GM12874 (cell line): ENCODE measurements around the gene AOPEP.

ENCODE experiments used
- TF ChIP-seq, protein P1 (sequence below): IDR thresholded peaks from 2 replicates; pipeline ENCODE4 v1.5.1; 2011; ENCODE audit warnings: low read depth, mild to moderate bottlenecking, control low read depth, low read length, moderate library complexity; ENCODE audit not compliant: insufficient read depth

AOPEP gene

DNA sequence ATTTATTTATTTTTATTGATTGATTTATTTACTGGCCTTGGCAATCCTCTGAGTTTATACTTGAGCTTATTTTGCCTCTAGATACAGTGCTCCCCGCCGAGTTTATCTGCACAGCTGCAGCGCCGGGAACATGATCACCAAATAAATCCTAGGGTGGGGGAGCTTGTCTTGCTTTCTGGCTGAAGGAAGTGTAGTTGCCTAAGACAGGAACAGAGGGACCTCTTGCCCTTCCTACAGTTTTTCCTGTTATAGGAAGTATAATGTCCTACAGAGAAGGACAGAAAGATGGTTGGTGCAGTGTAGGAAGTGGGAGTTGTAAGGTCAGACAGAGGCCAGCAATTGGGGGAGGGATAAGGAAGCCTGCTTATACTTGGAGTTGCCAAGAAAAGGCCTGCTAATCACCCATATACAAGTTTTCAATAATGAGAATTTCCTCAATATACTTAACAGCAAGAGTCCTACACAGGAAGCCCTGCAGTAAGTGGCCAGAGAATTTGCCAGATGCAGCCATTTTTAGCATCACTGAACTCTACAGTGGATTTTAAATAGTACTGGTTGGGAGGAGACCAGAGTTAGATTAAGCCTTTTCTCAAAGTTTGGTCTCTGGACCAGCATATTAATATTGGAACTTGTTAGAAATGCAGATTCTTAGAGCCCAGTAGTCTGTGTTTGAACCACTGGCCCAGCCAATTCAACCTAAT is 7.7 kb downstream of the AOPEP start:
- TF ChIP-seq, protein P1, sequence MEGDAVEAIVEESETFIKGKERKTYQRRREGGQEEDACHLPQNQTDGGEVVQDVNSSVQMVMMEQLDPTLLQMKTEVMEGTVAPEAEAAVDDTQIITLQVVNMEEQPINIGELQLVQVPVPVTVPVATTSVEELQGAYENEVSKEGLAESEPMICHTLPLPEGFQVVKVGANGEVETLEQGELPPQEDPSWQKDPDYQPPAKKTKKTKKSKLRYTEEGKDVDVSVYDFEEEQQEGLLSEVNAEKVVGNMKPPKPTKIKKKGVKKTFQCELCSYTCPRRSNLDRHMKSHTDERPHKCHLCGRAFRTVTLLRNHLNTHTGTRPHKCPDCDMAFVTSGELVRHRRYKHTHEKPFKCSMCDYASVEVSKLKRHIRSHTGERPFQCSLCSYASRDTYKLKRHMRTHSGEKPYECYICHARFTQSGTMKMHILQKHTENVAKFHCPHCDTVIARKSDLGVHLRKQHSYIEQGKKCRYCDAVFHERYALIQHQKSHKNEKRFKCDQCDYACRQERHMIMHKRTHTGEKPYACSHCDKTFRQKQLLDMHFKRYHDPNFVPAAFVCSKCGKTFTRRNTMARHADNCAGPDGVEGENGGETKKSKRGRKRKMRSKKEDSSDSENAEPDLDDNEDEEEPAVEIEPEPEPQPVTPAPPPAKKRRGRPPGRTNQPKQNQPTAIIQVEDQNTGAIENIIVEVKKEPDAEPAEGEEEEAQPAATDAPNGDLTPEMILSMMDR = no peak

DNA sequence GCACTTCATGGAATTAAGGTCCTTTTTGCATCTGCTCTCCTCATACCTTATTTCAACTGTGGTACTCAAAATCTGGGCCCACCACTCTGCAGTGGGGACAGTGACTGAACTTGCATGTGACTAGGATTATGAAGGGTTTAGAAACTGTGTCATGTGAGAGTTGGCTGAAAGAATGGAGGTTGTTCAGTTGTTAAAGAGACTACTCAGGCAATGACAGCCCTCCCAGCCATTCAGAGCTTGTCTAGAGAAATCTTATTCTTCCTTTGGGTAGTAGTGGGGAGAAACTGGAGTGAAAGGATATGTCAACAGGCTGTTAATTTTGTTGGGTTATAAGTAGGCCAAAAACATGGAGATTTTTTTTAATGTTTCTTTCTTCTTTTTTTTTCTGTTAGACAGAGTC is 10.3 kb downstream of the AOPEP start:
- TF ChIP-seq, protein P1 = no peak

DNA sequence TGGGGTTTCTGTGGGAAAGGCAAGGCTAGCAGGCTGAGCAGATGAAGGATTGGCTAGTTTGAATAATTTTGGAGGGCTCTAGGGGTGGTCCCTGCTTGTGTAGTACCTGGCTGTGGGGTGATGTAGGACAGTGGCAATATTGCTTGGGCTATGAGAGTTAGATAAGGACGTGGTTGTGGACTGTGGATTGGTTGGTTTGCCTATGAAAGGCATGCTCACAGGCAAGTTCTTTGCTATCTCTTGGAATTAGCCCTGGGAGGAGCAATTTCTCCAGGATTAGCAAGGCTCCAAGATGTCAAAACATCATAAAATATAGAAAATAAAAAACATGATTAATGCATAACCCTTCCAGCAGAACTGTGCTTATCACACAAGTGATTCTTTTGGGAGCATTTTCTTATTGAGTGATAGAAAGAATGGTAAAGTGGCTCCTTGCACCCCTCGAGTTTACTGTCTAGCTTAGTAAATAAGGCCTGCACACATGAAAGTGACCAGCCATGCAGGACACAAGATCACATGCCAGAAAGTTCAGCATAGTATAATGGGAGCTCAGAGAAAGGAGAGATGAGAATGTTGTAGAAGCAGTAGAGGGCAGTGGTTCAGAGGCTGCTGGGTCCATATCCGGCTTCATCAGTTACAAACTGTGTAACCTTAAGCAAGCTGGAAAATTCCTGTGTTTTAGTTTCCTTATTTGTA is 13.8 kb downstream of the AOPEP start:
- TF ChIP-seq, protein P1 = no peak

DNA sequence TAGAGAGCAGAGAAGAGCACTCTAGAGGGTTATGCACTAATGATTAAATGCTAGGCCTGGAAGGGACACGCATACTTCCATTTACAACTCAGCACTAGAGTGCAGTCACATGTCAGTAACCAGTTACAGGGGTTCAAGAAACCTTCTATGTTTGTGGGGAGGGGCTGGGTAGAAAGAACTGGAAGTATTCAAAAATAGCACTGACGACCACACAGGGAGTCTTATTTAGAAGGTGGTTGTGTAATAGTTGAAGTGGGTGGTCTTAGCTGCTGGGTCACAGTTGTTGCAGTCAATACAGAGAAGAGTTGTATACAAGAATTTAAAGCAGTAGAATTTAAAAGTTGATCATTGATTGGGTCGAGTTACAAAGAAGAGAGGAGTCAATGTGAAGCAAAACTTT is 15.4 kb downstream of the AOPEP start:
- TF ChIP-seq, protein P1 = no peak

DNA sequence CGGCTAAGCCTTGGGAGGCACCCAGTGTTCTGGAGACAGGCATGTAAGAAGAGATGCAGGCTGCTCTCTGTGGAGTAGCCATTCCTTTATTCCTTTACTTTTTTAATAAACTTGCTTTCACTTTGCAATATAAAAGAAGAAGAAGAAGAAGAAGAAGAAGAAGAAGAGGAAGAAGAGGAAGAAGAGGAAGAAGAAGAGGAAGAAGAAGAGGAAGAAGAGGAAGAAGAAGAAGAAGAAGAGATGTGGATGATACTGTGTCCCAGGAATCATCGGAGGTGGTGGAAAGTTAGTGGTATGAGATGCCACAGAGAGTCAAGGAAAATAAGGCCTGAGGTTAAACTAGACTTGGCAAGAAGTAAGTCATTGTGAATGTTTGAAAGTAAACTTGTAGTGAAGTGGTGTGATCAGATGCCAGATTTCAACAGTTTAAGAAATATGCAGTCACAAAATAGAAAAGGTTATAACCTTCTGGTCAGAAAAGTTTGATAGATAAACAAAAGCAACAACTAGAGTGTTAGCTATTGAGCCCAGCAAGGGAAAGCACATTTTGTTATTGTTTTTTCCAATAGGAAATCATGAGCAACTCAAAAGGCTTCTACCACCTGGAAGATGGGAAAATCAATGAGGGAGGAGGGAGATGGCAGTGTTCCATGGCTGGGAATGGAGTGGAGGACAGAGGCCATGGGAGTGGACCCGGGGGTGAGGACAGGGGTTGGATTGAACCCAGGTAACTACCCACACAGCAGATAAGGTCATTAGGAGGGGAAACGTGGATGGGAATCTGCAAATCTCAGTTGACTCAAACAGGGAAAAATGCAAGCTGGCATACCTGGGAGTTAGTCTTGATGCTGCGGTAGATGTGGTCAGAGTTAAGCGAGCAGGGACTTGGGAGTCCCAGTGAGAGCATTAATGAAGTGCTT is 16.8 kb downstream of the AOPEP start:
- TF ChIP-seq, protein P1 = no peak

DNA sequence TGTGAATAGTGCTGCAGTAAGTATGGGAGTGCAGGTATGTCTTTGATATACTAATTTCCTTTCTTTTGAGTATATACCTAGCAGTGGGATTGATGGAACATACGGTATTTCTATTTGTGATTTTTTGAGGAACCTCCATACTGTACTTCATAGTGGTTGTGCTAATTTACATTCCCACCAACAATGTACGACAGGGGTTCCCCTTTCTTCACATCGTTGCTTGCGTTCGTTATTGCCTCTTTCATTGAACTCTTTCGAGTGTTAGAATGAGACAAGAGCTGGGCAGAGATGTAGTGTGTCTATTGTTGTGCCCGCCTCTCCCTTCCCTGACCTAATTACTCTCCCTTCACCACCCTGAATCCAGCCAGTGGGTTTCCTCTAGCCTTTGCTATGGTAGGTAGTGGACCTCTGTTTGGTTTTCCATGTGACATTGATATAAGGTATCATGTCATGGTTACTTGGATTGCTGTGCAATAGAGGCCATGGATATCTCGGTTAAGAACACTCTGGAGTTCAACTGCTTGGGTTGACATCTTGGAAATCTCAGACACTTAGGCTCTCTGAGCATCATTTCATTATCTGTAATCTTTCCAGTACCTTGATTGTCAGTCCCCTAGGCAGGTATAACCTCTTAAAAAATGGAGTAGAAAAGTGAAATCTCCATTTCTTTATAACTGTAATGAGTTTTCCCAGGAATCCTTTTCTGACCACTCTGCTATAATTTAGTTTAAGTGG is 19.5 kb downstream of the AOPEP start:
- TF ChIP-seq, protein P1 = no peak
